DMS53 (cell line): ENCODE data around the gene UBE2B.
"Not testable (repeated sequence)": the region's sequence is repeated elsewhere in the genome, so short reads cannot be mapped to it uniquely, and the experiment has no call there.

Experiments
- DNase-seq: peaks from one replicate; lab custom pipeline; 2025; lab: John Stamatoyannopoulos, UW

Gene UBE2B

GRCh38 chr5:134370871-134371833, at the start of gene UBE2B:
UBE2B (plus strand) TSS chr5:134371569; CDS start chr5:134371596, 27 bp downstream.
- peak; percentile 100 for DNase-seq

GRCh38 chr5:134327327-134327726, 44.0 kb upstream of the UBE2B start:
- no peak for DNase-seq

- DNase-seq, result peak; percentile 17
Measured at GRCh38 chr5:134328619-134329018, 42.8 kb upstream of the UBE2B start.

- DNase-seq, result peak; percentile 26
Measured at GRCh38 chr5:134336833-134337232, 34.5 kb upstream of the UBE2B start.

- DNase-seq, result not testable (repeated sequence)
Measured at GRCh38 chr5:134343500-134343899, 27.9 kb upstream of the UBE2B start.

- not testable (repeated sequence) for DNase-seq
Measured at GRCh38 chr5:134345476-134345875, 25.9 kb upstream of the UBE2B start.

GRCh38 chr5:134345996-134346395, 25.4 kb upstream of the UBE2B start:
- no peak for DNase-seq

GRCh38 chr5:134349463-134349862, 21.9 kb upstream of the UBE2B start:
- DNase-seq, result no peak

GRCh38 chr5:134355681-134356080, 15.7 kb upstream of the UBE2B start:
- DNase-seq, result no peak

GRCh38 chr5:134365604-134366003, 5.8 kb upstream of the UBE2B start:
- no peak for DNase-seq

- DNase-seq, result no peak
Measured at GRCh38 chr5:134370311-134370870, 978 bp upstream of the UBE2B start.

GRCh38 chr5:134371834-134372340, 518 bp downstream of the UBE2B start:
- peak; percentile 64 for DNase-seq

GRCh38 chr5:134373633-134374032, 2.3 kb downstream of the UBE2B start:
- DNase-seq, result not testable (repeated sequence)

GRCh38 chr5:134374232-134374631, 2.9 kb downstream of the UBE2B start:
- DNase-seq, result peak; percentile 21

- no peak for DNase-seq
Measured at GRCh38 chr5:134380346-134380745, 9.0 kb downstream of the UBE2B start.

GRCh38 chr5:134382204-134382603, 10.8 kb downstream of the UBE2B start:
- not testable (repeated sequence) for DNase-seq

GRCh38 chr5:134383980-134384697, 12.8 kb downstream of the UBE2B start:
- DNase-seq, result no peak

GRCh38 chr5:134387443-134387842, 16.1 kb downstream of the UBE2B start:
- DNase-seq, result no peak

GRCh38 chr5:134392301-134392700, 20.9 kb downstream of the UBE2B start:
- DNase-seq, result no peak

- no peak for DNase-seq
Measured at GRCh38 chr5:134394932-134395331, 23.6 kb downstream of the UBE2B start.

- no peak for DNase-seq
Measured at GRCh38 chr5:134396274-134396673, 24.9 kb downstream of the UBE2B start.

GRCh38 chr5:134397196-134397595, 25.8 kb downstream of the UBE2B start:
- DNase-seq, result no peak
